ENCODE measurements around the gene PTH.
A peak's percentile ranks its signal among the peaks of the same experiment; 100 is the strongest.

Gene PTH

GRCh38 chr11:13495929-13496328, at the start of gene PTH:
TSS of gene PTH (minus strand) at chr11:13495997. CDS start at chr11:13492855, 3,142 bp downstream.
- DNase-seq (ENCODE audit: low read depth), result no peak

- DNase-seq (ENCODE audit: low read depth), result no peak
Observed at GRCh38 chr11:13538044-13538443, 42.2 kb upstream of the PTH start.

GRCh38 chr11:13535819-13536218, 40.0 kb upstream of the PTH start:
- DNase-seq (ENCODE audit: low read depth), result no peak

GRCh38 chr11:13534358-13534757, 38.6 kb upstream of the PTH start:
- DNase-seq (ENCODE audit: low read depth), result no peak

- no peak for DNase-seq (ENCODE audit: low read depth)
Observed at GRCh38 chr11:13525257-13525656, 29.5 kb upstream of the PTH start.

GRCh38 chr11:13503393-13503792, 7.6 kb upstream of the PTH start:
- no peak for DNase-seq (ENCODE audit: low read depth)

- no peak for DNase-seq (ENCODE audit: low read depth)
Observed at GRCh38 chr11:13502492-13502891, 6.7 kb upstream of the PTH start.

- DNase-seq (ENCODE audit: low read depth), result no peak
Observed at GRCh38 chr11:13494051-13494450, 1.7 kb downstream of the PTH start.

- DNase-seq (ENCODE audit: low read depth), result peak; percentile 6
Observed at GRCh38 chr11:13487661-13488030, 8.2 kb downstream of the PTH start.

GRCh38 chr11:13486926-13487660, 8.7 kb downstream of the PTH start:
- peak; percentile 62 for DNase-seq (ENCODE audit: low read depth)

- DNase-seq (ENCODE audit: low read depth), result no peak
Observed at GRCh38 chr11:13480198-13480597, 15.6 kb downstream of the PTH start.

GRCh38 chr11:13479688-13480087, 16.1 kb downstream of the PTH start:
- DNase-seq (ENCODE audit: low read depth), result no peak

- no peak for DNase-seq (ENCODE audit: low read depth)
Observed at GRCh38 chr11:13475091-13475490, 20.7 kb downstream of the PTH start.

- no peak for DNase-seq (ENCODE audit: low read depth)
Observed at GRCh38 chr11:13473013-13473722, 22.6 kb downstream of the PTH start.

GRCh38 chr11:13468750-13469149, 27.0 kb downstream of the PTH start:
- no peak for DNase-seq (ENCODE audit: low read depth)

- no peak for DNase-seq (ENCODE audit: low read depth)
Observed at GRCh38 chr11:13465909-13466371, 29.9 kb downstream of the PTH start.

GRCh38 chr11:13463779-13464290, 32.0 kb downstream of the PTH start:
- no peak for DNase-seq (ENCODE audit: low read depth)

GRCh38 chr11:13462901-13463778, 32.7 kb downstream of the PTH start, which contains the start of gene BTBD10:
TSS of gene BTBD10 (minus strand) at chr11:13463222. CDS start at chr11:13445124, 18,098 bp downstream.
- peak; percentile 90 for DNase-seq (ENCODE audit: low read depth)

- peak; percentile 41 for DNase-seq (ENCODE audit: low read depth)
Observed at GRCh38 chr11:13462311-13462900, 33.4 kb downstream of the PTH start.

GRCh38 chr11:13461291-13461690, 34.5 kb downstream of the PTH start:
- DNase-seq (ENCODE audit: low read depth), result no peak

GRCh38 chr11:13450832-13451397, 44.9 kb downstream of the PTH start:
- no peak for DNase-seq (ENCODE audit: low read depth)

Data from activated T-cell treated with anti-CD3 and anti-CD28 coated beads for 48 hours (primary cell).